ENCODE measurements around the gene COL4A2.

DNA sequence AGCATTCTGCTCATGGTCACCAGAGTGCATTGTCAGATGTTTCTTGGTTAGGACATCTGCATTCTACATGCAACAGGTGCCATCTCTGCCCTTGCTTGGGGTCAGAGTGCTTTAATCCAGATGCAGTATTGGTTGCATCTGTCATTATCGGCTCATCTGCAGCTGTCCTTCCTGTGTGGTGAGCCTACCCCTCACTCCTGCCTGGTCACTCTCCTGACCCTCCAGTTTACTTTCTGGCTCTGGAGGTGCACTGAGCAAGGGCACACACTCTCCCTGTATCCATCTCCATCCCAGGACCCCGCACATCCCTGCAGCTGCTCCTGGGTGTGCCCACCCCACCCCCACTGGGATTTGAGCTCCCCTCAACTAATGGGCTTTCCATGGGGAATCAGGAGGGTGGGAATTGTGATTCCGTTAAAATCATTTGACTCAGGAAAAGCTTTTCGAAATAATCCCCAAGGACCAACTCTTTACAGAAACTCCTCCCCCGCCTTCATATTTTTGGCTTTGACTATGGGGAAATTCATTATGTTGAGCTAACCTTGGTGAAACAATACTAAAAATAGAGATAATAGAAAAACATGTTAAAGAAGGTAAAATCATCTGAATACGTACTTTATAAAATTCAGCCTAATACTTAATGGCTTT is 70.2 kb downstream of the COL4A2 start:
- TF ChIP-seq, protein P1, sequence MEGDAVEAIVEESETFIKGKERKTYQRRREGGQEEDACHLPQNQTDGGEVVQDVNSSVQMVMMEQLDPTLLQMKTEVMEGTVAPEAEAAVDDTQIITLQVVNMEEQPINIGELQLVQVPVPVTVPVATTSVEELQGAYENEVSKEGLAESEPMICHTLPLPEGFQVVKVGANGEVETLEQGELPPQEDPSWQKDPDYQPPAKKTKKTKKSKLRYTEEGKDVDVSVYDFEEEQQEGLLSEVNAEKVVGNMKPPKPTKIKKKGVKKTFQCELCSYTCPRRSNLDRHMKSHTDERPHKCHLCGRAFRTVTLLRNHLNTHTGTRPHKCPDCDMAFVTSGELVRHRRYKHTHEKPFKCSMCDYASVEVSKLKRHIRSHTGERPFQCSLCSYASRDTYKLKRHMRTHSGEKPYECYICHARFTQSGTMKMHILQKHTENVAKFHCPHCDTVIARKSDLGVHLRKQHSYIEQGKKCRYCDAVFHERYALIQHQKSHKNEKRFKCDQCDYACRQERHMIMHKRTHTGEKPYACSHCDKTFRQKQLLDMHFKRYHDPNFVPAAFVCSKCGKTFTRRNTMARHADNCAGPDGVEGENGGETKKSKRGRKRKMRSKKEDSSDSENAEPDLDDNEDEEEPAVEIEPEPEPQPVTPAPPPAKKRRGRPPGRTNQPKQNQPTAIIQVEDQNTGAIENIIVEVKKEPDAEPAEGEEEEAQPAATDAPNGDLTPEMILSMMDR (IDR thresholded peaks at IDR 0.05), result no peak
- TF ChIP-seq POLR2A (IDR thresholded peaks at IDR 0.05), result no peak
